ENCODE results near the gene IRF8.
A peak's percentile ranks its signal among the peaks of the same experiment; 100 is the strongest.

IRF8 gene

DNA sequence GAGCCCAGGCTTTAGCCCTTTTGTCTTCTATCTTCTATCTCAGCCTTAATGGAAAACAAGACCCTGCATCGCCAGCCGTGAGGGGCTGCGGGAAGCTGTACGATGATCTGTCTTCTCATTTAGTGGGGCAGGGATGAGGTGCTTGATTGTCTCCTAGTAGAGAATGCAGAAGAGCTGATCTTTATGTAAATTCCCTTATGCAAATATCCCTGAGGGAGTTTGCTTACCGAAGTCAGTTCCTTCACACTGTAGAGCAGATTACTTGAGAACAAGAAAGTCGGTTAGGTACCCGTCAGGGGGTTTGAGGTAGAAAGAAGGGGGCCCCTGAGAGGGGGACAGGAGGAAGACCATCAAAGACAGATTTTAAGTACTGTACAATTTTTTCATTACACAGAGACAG lies 66.2 kb downstream of the IRF8 start:
- no peak for DNase-seq (ENCODE audit: low read depth in 2 of 2)
- TF ChIP-seq, protein P1, sequence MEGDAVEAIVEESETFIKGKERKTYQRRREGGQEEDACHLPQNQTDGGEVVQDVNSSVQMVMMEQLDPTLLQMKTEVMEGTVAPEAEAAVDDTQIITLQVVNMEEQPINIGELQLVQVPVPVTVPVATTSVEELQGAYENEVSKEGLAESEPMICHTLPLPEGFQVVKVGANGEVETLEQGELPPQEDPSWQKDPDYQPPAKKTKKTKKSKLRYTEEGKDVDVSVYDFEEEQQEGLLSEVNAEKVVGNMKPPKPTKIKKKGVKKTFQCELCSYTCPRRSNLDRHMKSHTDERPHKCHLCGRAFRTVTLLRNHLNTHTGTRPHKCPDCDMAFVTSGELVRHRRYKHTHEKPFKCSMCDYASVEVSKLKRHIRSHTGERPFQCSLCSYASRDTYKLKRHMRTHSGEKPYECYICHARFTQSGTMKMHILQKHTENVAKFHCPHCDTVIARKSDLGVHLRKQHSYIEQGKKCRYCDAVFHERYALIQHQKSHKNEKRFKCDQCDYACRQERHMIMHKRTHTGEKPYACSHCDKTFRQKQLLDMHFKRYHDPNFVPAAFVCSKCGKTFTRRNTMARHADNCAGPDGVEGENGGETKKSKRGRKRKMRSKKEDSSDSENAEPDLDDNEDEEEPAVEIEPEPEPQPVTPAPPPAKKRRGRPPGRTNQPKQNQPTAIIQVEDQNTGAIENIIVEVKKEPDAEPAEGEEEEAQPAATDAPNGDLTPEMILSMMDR (IDR thresholded peaks at IDR 0.05; ENCODE audit: low read depth, low read length) = no peak
- H3K4me3 ChIP-seq (replicated peaks in 1 of 2; ENCODE audit: low read depth in 2 of 2, low read length in 2 of 2) = no peak overlapping the region

DNA sequence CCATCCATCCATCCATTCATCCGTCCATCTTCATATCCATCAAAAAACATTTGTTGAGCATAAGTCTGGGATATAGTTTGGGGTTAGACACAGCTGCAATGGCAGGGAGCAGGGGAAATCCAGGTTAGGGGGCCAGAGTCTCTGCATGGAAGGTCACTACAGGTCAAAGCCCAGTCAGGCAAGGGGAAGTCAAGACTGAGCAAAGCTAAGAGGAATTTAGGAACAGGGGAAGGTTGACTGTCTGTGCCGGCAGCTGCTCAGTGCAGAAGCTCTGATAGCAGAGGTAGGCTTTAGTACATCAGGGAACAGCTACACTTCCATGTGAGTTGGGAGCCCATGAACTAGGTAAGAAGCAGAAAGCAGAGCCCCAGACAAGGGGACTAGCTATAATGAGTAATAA lies 68.1 kb downstream of the IRF8 start:
- TF ChIP-seq, protein P1 (IDR thresholded peaks at IDR 0.05; ENCODE audit: low read depth, low read length) = no peak
- DNase-seq (ENCODE audit: low read depth in 2 of 2) = no peak
- H3K4me3 ChIP-seq (replicated peaks in 1 of 2; ENCODE audit: low read depth in 2 of 2, low read length in 2 of 2) = no peak overlapping the region

DNA sequence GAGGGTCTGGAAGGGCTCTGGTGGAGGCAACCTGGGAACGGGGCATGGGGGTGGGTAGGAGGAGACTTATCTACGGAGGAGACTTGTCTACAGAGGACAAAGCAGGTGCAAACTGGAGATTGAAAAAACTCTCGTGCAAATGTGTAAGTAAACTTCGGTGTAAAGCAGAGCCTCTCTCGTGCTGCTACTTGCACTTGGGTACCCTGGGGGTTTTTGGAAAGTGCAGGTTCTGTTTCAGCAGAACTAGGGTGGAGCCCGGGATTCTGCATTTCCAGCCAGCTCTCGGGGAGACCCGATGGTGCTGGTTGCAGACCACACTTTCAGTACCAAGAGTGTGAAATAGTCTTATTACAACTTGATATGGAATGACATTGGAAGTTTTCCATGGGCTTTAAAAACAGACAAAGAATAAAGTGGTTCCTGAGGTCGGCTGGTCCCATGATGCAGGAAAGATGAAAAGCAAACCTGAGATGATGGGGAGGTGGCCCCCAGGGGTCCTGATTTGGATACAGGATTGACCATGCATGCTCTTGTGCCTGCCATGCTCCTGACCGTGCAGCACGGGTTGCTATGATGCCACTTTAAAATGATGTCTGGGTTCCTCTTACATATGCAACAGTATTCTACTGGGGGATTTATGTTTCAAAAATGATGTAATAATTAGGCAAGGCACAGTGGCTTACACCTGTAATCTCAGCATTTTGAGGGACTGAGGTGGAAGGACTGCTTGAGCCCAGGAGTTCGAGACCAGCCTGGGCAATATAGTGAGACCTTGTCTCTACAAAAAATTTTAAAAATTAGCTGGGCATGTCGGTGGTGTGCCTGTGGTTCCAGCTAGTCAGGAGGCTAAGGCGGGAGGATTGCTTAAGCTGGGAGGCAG lies 69.3 kb downstream of the IRF8 start:
- TF ChIP-seq, protein P1 (IDR thresholded peaks at IDR 0.05; ENCODE audit: low read depth, low read length) = no peak
- H3K4me3 ChIP-seq (replicated peaks in 1 of 2; ENCODE audit: low read depth in 2 of 2, low read length in 2 of 2) = no peak overlapping the region
- no peak for DNase-seq (ENCODE audit: low read depth in 2 of 2)

DNA sequence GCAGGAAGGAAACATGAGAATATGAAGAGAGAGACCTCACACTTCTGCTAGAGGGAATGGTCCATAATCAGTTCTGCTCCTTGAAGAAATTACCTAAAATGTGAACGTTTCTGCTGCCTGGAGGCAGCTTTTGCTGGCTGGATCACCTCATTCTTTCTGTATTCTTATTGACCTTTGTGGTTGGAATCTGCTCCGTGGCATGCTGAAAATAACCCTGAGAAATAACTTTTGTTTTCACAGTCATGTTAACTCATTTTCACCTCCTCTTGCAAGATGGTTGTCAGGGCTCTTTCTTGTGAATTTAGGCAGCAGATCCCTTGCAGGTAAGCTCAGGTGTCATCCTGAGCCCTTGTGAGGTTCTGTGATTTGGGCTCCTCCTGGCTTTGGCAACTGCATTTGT lies 70.2 kb downstream of the IRF8 start:
- no peak overlapping the region for H3K4me3 ChIP-seq (replicated peaks in 1 of 2; ENCODE audit: low read depth in 2 of 2, low read length in 2 of 2)
- peak; percentile 14 to 23 for DNase-seq (ENCODE audit: low read depth in 2 of 2)
- TF ChIP-seq, protein P1 (IDR thresholded peaks at IDR 0.05; ENCODE audit: low read depth, low read length) = no peak

DNA sequence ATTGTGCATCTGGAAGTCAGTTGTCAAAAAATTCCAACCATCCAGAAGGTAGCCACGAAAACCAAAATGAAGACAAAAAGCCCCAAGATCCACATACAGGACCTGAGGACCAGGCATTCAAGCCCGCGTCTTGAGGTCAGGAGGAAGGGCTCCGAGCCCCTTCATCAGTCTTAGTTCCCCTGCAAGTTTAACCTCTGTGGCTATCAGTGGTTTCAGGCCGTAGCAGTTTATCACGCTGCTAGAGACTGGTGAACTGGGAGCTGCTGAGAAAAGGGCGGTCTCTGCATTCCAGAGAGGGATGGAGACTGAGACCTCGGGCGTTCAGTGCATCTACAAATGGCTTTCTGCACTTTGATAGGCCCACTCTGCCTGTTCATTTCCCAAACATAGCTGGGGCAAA lies 70.6 kb downstream of the IRF8 start:
- no peak overlapping the region for H3K4me3 ChIP-seq (replicated peaks in 1 of 2; ENCODE audit: low read depth in 2 of 2, low read length in 2 of 2)
- TF ChIP-seq, protein P1 (IDR thresholded peaks at IDR 0.05; ENCODE audit: low read depth, low read length) = no peak
- no peak for DNase-seq (ENCODE audit: low read depth in 2 of 2)

DNA sequence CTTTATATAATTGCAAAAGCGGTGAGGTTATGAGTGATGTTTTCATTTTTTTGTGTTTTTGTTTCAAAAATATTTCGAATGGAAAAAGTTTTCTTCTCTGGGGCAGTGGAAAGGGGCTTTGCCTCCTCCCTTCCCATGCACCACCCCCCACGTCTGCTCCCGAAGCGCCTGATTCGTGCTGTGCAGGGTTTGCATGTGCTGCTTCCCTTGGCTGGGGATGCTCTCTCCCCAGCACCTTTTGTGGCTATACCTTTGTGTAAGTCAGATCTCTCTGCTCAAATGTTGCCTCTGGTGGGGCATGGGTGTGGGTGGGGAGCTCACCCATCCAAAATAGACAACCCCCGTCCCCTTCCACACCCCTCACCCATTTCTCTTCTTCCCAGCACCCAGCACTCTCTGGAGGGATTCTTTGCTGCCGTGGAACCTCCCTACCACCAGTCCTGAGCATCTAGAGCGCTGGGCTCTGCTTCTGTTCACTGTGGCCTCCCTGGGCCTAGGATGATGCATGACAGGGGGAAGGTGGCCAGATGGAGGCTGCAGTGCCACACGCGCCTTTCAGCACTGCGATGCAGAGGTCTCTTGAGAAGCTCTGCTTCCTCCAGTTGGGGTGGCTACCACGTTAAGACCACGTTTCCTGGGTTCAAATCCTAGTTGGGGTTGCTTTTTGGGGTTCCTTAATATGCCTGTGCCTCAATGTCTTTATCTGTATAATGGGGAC lies 71.2 kb downstream of the IRF8 start:
- no peak for DNase-seq (ENCODE audit: low read depth in 2 of 2)
- TF ChIP-seq, protein P1 (IDR thresholded peaks at IDR 0.05; ENCODE audit: low read depth, low read length) = no peak
- no peak overlapping the region for H3K4me3 ChIP-seq (replicated peaks in 1 of 2; ENCODE audit: low read depth in 2 of 2, low read length in 2 of 2)

Measured in cardiac fibroblast (primary cell).